HepG2 (cell line): Measurements from ENCODE around the gene PTGIS. TPM values are rescaled to one million over a fixed set of nuclear protein-coding genes. Genes with fewer than 3 reads are reported as not detected.

Source experiments
- DMTF1 ChIP-seq: sonication (generic); formaldehyde crosslinking; IDR thresholded peaks from 2 replicates; pipeline ENCODE4 v1.4.0; 2020; ENCODE audit warnings: mild to moderate bottlenecking, missing genetic modification reagents
- ELF3 ChIP-seq: IDR thresholded peaks from 2 replicates; pipeline ENCODE4 v1.6.1; 2016; ENCODE audit warnings: missing genetic modification reagents, missing compliant biosample characterization
- EZH2 ChIP-seq: conservative IDR thresholded peaks from 2 replicates; pipeline ENCODE4 v1.6.1; 2012; ENCODE audit warnings: mild to moderate bottlenecking, low read depth, low read length, moderate library complexity
- SNAPC4 ChIP-seq: sonication (generic); formaldehyde crosslinking; IDR thresholded peaks from 2 replicates; pipeline ENCODE4 v1.4.0; 2020; ENCODE audit warnings: mild to moderate bottlenecking, missing genetic modification reagents
- SYNCRIP ChIP-seq: fragments of 200-400 bp; formaldehyde crosslinking; IDR thresholded peaks from 2 replicates; pipeline ENCODE4 v1.6.1; 2018; ENCODE audit warnings: mild to moderate bottlenecking, low read depth, low read length; ENCODE audit not compliant: insufficient read depth
- TBX2 ChIP-seq: sonication (generic); formaldehyde crosslinking; IDR thresholded peaks from 2 replicates; pipeline ENCODE4 v1.5.0; 2020; ENCODE audit warnings: missing genetic modification reagents, mild to moderate bottlenecking, borderline replicate concordance
- ZBTB21 ChIP-seq: sonication (generic); formaldehyde crosslinking; IDR thresholded peaks from 2 replicates; pipeline ENCODE4 v1.4.0; 2020; ENCODE audit warnings: missing genetic modification reagents
- ZNF557 ChIP-seq: sonication (generic); formaldehyde crosslinking; IDR thresholded peaks from 2 replicates; pipeline ENCODE4 v1.4.0; 2020; ENCODE audit warnings: missing genetic modification reagents
- ZNF781 ChIP-seq: sonication (generic); formaldehyde crosslinking; IDR thresholded peaks from 2 replicates; pipeline ENCODE4 v1.5.1; 2020; ENCODE audit warnings: borderline replicate concordance, mild to moderate bottlenecking, missing genetic modification reagents; ENCODE audit errors: not compliant biosample characterization
- ZSCAN21 ChIP-seq: sonication (generic); formaldehyde crosslinking; IDR thresholded peaks from 2 replicates; pipeline ENCODE4 v1.8.0; 2022; ENCODE audit warnings: mild to moderate bottlenecking, missing genetic modification reagents, moderate library complexity, borderline replicate concordance
- polyA plus RNA-seq, 8 experiments: library from polyadenylated mRNA; depleted of rRNA in 3 of 8; stranded (reverse) in 7 of 8; unstranded in 1 of 8; fragments of >200 nt; fragmentation: Illumina TruSeq in 4 of 8; extraction: Trizol in 4 of 8; gene quantifications; 2 replicates each; pipeline versions ENCODE4 v1.2.1 to v1.2.3, GENCODE V29; 2011 to 2016; ENCODE audit warnings: low read depth in 4 of 8, missing spikeins in 1 of 8, mixed read lengths in 1 of 8; ENCODE audit not compliant: insufficient read depth in 1 of 8
- total RNA-seq, 5 experiments: library from RNA; depleted of rRNA; stranded (reverse); fragments of >200 nt; fragmentation: Illumina TruSeq; extraction: Trizol; gene quantifications; 2 replicates each; pipeline ENCODE4 v1.2.3, GENCODE V29; 2016; ENCODE audit warnings: low read depth in 1 of 5
- TF ChIP-seq, protein P1 (sequence below): sonication (generic); formaldehyde crosslinking; IDR thresholded peaks from 2 replicates; pipeline ENCODE4 v1.5.0; 2020; ENCODE audit warnings: mild to moderate bottlenecking, missing genetic modification reagents
- TF ChIP-seq, protein P2 (sequence below): sonication (generic); formaldehyde crosslinking; IDR thresholded peaks from 2 replicates; pipeline ENCODE4 v1.8.0; 2022; ENCODE audit warnings: mild to moderate bottlenecking, missing genetic modification reagents
- TF ChIP-seq, protein P3 (sequence below): sonication (generic); formaldehyde crosslinking; IDR thresholded peaks from 2 replicates; pipeline ENCODE4 v1.4.0; 2020; ENCODE audit warnings: missing genetic modification reagents, borderline replicate concordance

The PTGIS gene
- total and polyA plus RNA-seq, 2 of the 13 experiments (the other 11 are each of a cell fraction or from before 2014, with no cell fraction given) = not detected

GRCh38 chr20:49610691-49611538, 43.0 kb upstream of the PTGIS start (continued):
- TF ChIP-seq DMTF1 (no peak), ZNF781 (CRISPR knock-in tag) (peak; percentile 30), ZNF557 (CRISPR knock-in tag) (peak; percentile 70; the same call in 1 of the 2 replicates), SYNCRIP (no peak), ZSCAN21 (CRISPR knock-in tag) (peak; percentile 97), ZBTB21 (CRISPR knock-in tag) (no peak; the same call in 1 of the 2 replicates), TBX2 (CRISPR knock-in tag) (peak; percentile 87), SNAPC4 (CRISPR knock-in tag) (0 out of 2 replicates have a peak, but pooled peaks have one; percentile 85), ELF3 (CRISPR knock-in tag) (peak; percentile 65), EZH2 (no peak)
- TF ChIP-seq, protein P1, sequence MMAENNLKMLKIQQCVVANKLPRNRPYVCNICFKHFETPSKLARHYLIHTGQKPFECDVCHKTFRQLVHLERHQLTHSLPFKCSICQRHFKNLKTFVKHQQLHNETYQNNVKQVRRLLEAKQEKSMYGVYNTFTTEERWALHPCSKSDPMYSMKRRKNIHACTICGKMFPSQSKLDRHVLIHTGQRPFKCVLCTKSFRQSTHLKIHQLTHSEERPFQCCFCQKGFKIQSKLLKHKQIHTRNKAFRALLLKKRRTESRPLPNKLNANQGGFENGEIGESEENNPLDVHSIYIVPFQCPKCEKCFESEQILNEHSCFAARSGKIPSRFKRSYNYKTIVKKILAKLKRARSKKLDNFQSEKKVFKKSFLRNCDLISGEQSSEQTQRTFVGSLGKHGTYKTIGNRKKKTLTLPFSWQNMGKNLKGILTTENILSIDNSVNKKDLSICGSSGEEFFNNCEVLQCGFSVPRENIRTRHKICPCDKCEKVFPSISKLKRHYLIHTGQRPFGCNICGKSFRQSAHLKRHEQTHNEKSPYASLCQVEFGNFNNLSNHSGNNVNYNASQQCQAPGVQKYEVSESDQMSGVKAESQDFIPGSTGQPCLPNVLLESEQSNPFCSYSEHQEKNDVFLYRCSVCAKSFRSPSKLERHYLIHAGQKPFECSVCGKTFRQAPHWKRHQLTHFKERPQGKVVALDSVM = peak; percentile 97
- TF ChIP-seq, protein P2, sequence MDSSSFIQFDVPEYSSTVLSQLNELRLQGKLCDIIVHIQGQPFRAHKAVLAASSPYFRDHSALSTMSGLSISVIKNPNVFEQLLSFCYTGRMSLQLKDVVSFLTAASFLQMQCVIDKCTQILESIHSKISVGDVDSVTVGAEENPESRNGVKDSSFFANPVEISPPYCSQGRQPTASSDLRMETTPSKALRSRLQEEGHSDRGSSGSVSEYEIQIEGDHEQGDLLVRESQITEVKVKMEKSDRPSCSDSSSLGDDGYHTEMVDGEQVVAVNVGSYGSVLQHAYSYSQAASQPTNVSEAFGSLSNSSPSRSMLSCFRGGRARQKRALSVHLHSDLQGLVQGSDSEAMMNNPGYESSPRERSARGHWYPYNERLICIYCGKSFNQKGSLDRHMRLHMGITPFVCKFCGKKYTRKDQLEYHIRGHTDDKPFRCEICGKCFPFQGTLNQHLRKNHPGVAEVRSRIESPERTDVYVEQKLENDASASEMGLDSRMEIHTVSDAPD (CRISPR knock-in tag) = no peak
- TF ChIP-seq, protein P3, sequence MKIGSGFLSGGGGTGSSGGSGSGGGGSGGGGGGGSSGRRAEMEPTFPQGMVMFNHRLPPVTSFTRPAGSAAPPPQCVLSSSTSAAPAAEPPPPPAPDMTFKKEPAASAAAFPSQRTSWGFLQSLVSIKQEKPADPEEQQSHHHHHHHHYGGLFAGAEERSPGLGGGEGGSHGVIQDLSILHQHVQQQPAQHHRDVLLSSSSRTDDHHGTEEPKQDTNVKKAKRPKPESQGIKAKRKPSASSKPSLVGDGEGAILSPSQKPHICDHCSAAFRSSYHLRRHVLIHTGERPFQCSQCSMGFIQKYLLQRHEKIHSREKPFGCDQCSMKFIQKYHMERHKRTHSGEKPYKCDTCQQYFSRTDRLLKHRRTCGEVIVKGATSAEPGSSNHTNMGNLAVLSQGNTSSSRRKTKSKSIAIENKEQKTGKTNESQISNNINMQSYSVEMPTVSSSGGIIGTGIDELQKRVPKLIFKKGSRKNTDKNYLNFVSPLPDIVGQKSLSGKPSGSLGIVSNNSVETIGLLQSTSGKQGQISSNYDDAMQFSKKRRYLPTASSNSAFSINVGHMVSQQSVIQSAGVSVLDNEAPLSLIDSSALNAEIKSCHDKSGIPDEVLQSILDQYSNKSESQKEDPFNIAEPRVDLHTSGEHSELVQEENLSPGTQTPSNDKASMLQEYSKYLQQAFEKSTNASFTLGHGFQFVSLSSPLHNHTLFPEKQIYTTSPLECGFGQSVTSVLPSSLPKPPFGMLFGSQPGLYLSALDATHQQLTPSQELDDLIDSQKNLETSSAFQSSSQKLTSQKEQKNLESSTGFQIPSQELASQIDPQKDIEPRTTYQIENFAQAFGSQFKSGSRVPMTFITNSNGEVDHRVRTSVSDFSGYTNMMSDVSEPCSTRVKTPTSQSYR (CRISPR knock-in tag) = peak; percentile 39; the same call in 1 of the 2 replicates
